Fibroblast of lung (primary cell): ENCODE results near the gene IREB2. TPM values are rescaled to one million over a fixed set of nuclear protein-coding genes. Genes with fewer than 3 reads are reported as not detected.
A peak's percentile ranks its signal among the peaks of the same experiment; 100 is the strongest.

ENCODE experiments used
- DNase-seq, 2 donors: peaks; one replicate each; pipeline versions ENCODE4 v3.0.0 to v3.0.0-alpha.2; 2010; ENCODE audit warnings: low read depth in 2 of 2
- H2AFZ ChIP-seq: 2 replicates; pipeline ENCODE4 v1.5.1; 2012; ENCODE audit warnings: low read length, control low read depth, inconsistent platforms
- H3K27ac ChIP-seq: 2 replicates; pipeline ENCODE4 v1.5.1; 2011; ENCODE audit warnings: low read length, control low read depth; ENCODE audit not compliant: insufficient read depth
- H3K27me3 ChIP-seq: 2 replicates; pipeline ENCODE4 v1.5.1; 2011; ENCODE audit warnings: mild to moderate bottlenecking, low read length; ENCODE audit not compliant: control insufficient read depth, insufficient read depth
- H3K36me3 ChIP-seq: 2 replicates; pipeline ENCODE4 v1.5.1; 2011; ENCODE audit warnings: low read length; ENCODE audit not compliant: control insufficient read depth, insufficient read depth
- H3K4me1 ChIP-seq: 2 replicates; pipeline ENCODE4 v1.5.1; 2011; ENCODE audit warnings: low read length; ENCODE audit not compliant: control insufficient read depth, insufficient read depth; ENCODE audit errors: extremely low read depth
- H3K4me2 ChIP-seq: 2 replicates; pipeline ENCODE4 v1.5.1; 2011; ENCODE audit warnings: low read length, control low read depth; ENCODE audit not compliant: insufficient read depth; ENCODE audit errors: extremely low read depth
- H3K4me3 ChIP-seq, 4 experiments: fragments of 200-600 bp in 1 of 4; sonication (generic) in 1 of 4; replicated peaks in 1 of 4; 2 replicates each; pipeline ENCODE4 v1.5.1; 2011 to 2016; ENCODE audit warnings: low read length in 4 of 4, low read depth in 3 of 4, mild to moderate bottlenecking in 3 of 4, control low read depth in 2 of 4, inconsistent platforms in 1 of 4, mixed read lengths in 1 of 4; ENCODE audit not compliant: insufficient read depth in 1 of 4; ENCODE audit errors: control extremely low read depth in 1 of 4
- H3K79me2 ChIP-seq: 2 replicates; pipeline ENCODE4 v1.5.1; 2012; ENCODE audit warnings: mild to moderate bottlenecking, low read length, inconsistent platforms; ENCODE audit not compliant: control insufficient read depth, insufficient read depth
- H3K9ac ChIP-seq: 2 replicates; pipeline ENCODE4 v1.5.1; 2011; ENCODE audit warnings: mild to moderate bottlenecking, low read length, control low read depth; ENCODE audit not compliant: insufficient read depth
- H3K9me3 ChIP-seq: 2 replicates; pipeline ENCODE4 v1.5.1; 2012; ENCODE audit warnings: low read depth, low read length; ENCODE audit not compliant: control insufficient read depth, insufficient read depth
- H4K20me1 ChIP-seq: 2 replicates; pipeline ENCODE4 v1.5.1; 2011; ENCODE audit warnings: low read length; ENCODE audit not compliant: control insufficient read depth, insufficient read depth; ENCODE audit errors: extremely low read depth
- CTCF ChIP-seq, 2 donors: IDR thresholded peaks in 1 of 2; conservative IDR thresholded peaks in 1 of 2; 1 replicate in 1 of 2; 2 replicates in 1 of 2; pipeline ENCODE4 v1.5.1; 2011 to 2012; ENCODE audit warnings: low read length in 2 of 2, control low read depth in 1 of 2, inconsistent platforms in 1 of 2, low read depth in 1 of 2, mild to moderate bottlenecking in 1 of 2
- EZH2 ChIP-seq: IDR thresholded peaks from 2 replicates; pipeline ENCODE4 v1.5.1; 2012; ENCODE audit warnings: low read length, control low read depth, mild to moderate bottlenecking; ENCODE audit errors: missing control alignments
- polyA plus RNA-seq, 2 donors: library from polyadenylated mRNA; depleted of rRNA in 1 of 2; stranded (reverse) in 1 of 2; unstranded in 1 of 2; fragments of >200 nt; gene quantifications; 2 replicates each; pipeline ENCODE4 v1.2.1, GENCODE V29; 2011 to 2012; ENCODE audit warnings: missing spikeins in 1 of 2
- total RNA-seq: library from RNA; depleted of rRNA; stranded (reverse); fragments of >200 nt; gene quantifications from 2 replicates; pipeline ENCODE4 v1.2.1, GENCODE V29; 2014

Gene IREB2
- total and polyA plus RNA-seq, 2 donors (not counting 1 experiment from before 2014, with no cell fraction given): 20.3 to 30.6 TPM

GRCh38 chr15:78533331-78533730 lies 95.3 kb downstream of the IREB2 start:
- DNase-seq: no peak
- Histone ChIP-seq H3K27me3 (no peaks in the 10 kb centered on the region), H3K36me3 (no peaks in the 10 kb centered on the region), H2AFZ (no peak overlapping the region), H3K4me2 (no peak overlapping the region), H3K4me3 (no peak overlapping the region), H3K79me2 (no peaks in the 10 kb centered on the region), H3K27ac (no peak overlapping the region), H3K9me3 (no peaks in the 10 kb centered on the region), H3K9ac (no peak overlapping the region), H4K20me1 (no peaks in the 10 kb centered on the region), H3K4me1 (no peaks in the 10 kb centered on the region)
- TF ChIP-seq CTCF (conservative IDR thresholded peaks at IDR 0.05 in 1 of 2, IDR thresholded peaks at IDR 0.05 in 1 of 2; ENCODE audit: low read depth in 1 of 2, low read length in 2 of 2): no peak
- no peak for TF ChIP-seq EZH2

GRCh38 chr15:78536134-78536533 lies 98.1 kb downstream of the IREB2 start:
- Histone ChIP-seq H3K9me3 (no peaks in the 10 kb centered on the region), H3K79me2 (peaks cover 8% of the 10 kb centered on the region), H3K27me3 (no peaks in the 10 kb centered on the region), H3K9ac (no peak overlapping the region), H3K27ac (no peak overlapping the region), H4K20me1 (no peaks in the 10 kb centered on the region), H3K4me2 (no peak overlapping the region), H2AFZ (no peak overlapping the region), H3K4me1 (no peaks in the 10 kb centered on the region), H3K4me3 (no peak overlapping the region), H3K36me3 (no peaks in the 10 kb centered on the region)
- TF ChIP-seq CTCF (conservative IDR thresholded peaks at IDR 0.05 in 1 of 2, IDR thresholded peaks at IDR 0.05 in 1 of 2; ENCODE audit: low read depth in 1 of 2, low read length in 2 of 2): no peak
- DNase-seq: peak; percentile 27 to 38

DNA sequence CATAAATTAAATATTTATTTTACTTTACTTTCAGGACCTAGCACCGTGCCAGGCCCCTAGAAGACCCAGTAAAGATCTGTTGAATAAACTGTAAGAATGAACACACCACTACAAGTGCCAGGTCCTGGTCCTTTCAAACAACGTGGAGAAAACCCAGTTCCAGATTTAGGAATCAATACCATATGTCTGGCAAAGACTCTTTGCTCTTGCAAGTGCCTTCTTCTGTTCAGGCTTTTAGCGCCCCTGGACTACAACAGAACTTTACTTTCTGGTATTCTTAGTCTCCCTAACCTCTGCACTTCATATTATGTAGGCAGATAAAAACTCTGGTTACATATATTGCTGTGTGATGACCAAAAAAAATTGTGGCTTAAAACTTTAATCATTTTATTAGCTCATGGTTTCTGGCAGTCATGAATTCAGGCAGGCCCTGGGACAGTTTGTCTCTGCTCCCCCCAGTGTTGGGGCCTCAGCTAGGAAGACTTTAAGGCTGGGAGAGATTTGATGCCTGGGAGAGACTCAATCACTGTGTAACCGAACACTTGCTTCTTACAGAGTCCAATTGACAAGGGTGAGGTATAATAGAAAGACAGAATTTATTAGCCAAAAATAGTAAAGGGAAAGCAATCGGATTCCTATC lies 99.4 kb downstream of the IREB2 start:
- no peaks in the 10 kb centered on the region for H3K4me1 ChIP-seq

More for the DNA sequence above, 99.4 kb downstream of the IREB2 start:
- Histone ChIP-seq H3K4me3 (no peak overlapping the region), H3K4me2 (no peak overlapping the region), H3K36me3 (no peaks in the 10 kb centered on the region), H3K27me3 (no peaks in the 10 kb centered on the region), H4K20me1 (no peaks in the 10 kb centered on the region), H3K79me2 (peaks cover 20% of the 10 kb centered on the region), H2AFZ (no peak overlapping the region), H3K27ac (no peak overlapping the region), H3K9ac (no peak overlapping the region), H3K9me3 (no peaks in the 10 kb centered on the region)
- no peak for DNase-seq
- TF ChIP-seq EZH2: no peak
- no peak for TF ChIP-seq CTCF (conservative IDR thresholded peaks at IDR 0.05 in 1 of 2, IDR thresholded peaks at IDR 0.05 in 1 of 2; ENCODE audit: low read depth in 1 of 2, low read length in 2 of 2)
